ENCODE measurements around the gene OCIAD2. TPM values are rescaled to one million over a fixed set of nuclear protein-coding genes. Genes with fewer than 3 reads are reported as not detected.

The OCIAD2 gene
- total RNA-seq, 4 donors from 2014 or later = 12.6 to 21.5 (median 17.6) TPM

- no peak overlapping the region for H3K4me3 ChIP-seq (ENCODE audit: low read depth, poor library complexity, severe bottlenecking)
- DNase-seq (ENCODE audit: low spot score in 2 of 2) = no peak
- no peak for TF ChIP-seq CTCF (IDR thresholded peaks at IDR 0.05)
- TF ChIP-seq POLR2A (IDR thresholded peaks at IDR 0.05) = no peak
- intact Hi-C loops (cut with DNase I; ENCODE audit: low total_unique reads) = no loop called here
- WGBS, 2 donors = 78 to 79% methylated on average over 2 of the region's 2 CpGs
Measured at GRCh38 chr4:48912349-48912748, 5.8 kb upstream of the OCIAD2 start.

- intact Hi-C loops (cut with DNase I; ENCODE audit: low total_unique reads) = no loop called here
- no peak for DNase-seq (ENCODE audit: low spot score in 2 of 2)
- TF ChIP-seq CTCF (IDR thresholded peaks at IDR 0.05) (no peak), POLR2A (IDR thresholded peaks at IDR 0.05) (no peak)
- no peak overlapping the region for H3K4me3 ChIP-seq (ENCODE audit: low read depth, poor library complexity, severe bottlenecking)
Measured at GRCh38 chr4:48910511-48910910, 3.9 kb upstream of the OCIAD2 start.

- H3K4me3 ChIP-seq (ENCODE audit: low read depth, poor library complexity, severe bottlenecking) = no peak overlapping the region
Measured at GRCh38 chr4:48909697-48910096, 3.1 kb upstream of the OCIAD2 start.

GRCh38 chr4:48908687-48909086 is 2.1 kb upstream of the OCIAD2 start:
- intact Hi-C loops (cut with DNase I; ENCODE audit: low total_unique reads) = no loop called here
- DNase-seq (ENCODE audit: low spot score in 2 of 2) = no peak
- no peak for TF ChIP-seq CTCF (IDR thresholded peaks at IDR 0.05)
- TF ChIP-seq POLR2A (IDR thresholded peaks at IDR 0.05) = no peak
- H3K4me3 ChIP-seq (ENCODE audit: low read depth, poor library complexity, severe bottlenecking) = no peak overlapping the region

More at GRCh38 chr4:48909697-48910096, 3.1 kb upstream of the OCIAD2 start:
- intact Hi-C loops (cut with DNase I; ENCODE audit: low total_unique reads) = no loop called here
- no peak for DNase-seq (ENCODE audit: low spot score in 2 of 2)
- TF ChIP-seq POLR2A (IDR thresholded peaks at IDR 0.05) (no peak), CTCF (IDR thresholded peaks at IDR 0.05) (no peak)
- WGBS, 2 donors = 70 to 71% methylated on average over 3 of the region's 3 CpGs

- no peak overlapping the region for H3K4me3 ChIP-seq (ENCODE audit: low read depth, poor library complexity, severe bottlenecking)
- 90 to 91% methylated on average over 7 of the region's 7 CpGs for WGBS, 2 donors
- TF ChIP-seq CTCF (IDR thresholded peaks at IDR 0.05) = no peak
- TF ChIP-seq POLR2A (IDR thresholded peaks at IDR 0.05) = no peak
- DNase-seq (ENCODE audit: low spot score in 2 of 2) = no peak
- intact Hi-C loops (cut with DNase I; ENCODE audit: low total_unique reads) = no loop called here
Measured at GRCh38 chr4:48907706-48908477, 1.3 kb upstream of the OCIAD2 start.
